Activated CD4-positive, alpha-beta T cell treated with anti-CD3 and anti-CD28 coated beads, Interleukin-10, Interleukin-2, amounts not matched to agents 100 ng/mL and 50 ng/mL, durations not matched to agents 16 hours and 8 hours (primary cell): ENCODE data around the gene CHID1.

ENCODE experiments used
- DNase-seq: peaks from one replicate; pipeline ENCODE4 v3.0.0-alpha.2; 2020

Gene CHID1

DNA sequence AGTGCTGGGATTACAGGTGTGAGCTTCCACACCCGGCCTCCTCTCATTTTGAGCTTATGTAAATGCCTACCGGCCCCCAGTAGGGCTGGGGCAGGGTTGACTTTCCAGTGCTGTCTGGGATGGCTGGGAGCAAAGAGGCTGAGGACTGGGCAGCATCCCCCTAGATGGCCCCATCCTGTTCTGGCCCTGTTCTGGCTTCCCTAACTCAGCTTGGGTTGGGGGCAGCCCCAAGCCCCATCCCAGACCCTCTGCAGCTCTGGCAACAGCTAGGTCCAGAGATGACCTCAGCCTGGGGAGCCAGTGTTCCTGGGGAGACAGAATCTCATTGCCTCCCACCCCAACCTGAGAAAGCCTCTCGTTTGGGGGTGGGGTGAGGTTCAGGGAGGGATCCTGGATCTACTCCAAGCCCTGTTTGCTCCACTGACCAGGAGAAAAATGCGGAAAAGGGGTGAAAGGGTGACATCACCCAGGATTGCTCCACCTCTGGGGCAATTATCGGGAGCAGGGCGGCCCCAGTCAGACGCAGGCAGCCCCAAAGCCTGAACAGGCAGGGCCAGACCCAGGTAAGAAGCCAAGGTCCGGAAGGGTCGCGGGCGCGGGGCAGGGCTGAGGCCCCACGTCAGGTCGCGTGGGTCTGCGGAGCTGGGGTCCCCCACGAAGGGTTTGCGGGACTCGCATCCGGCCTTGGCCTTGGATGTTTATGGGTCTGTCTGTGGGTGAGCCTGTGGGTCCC is 92.0 kb downstream of the CHID1 start, which contains the start of gene PNPLA2:
Gene PNPLA2 (plus strand): TSS at position 519 of the 733 bp plus-strand sequence. CDS start 805 bp downstream, outside the sequence.
- no peak for DNase-seq
